Right hindlimb (tissue), 1 donor: ENCODE measurements around the gene BABAM1.

Experiments
- DNase-seq: peaks from one replicate; pipeline ENCODE4 v3.0.0-alpha.2; 2018

Gene BABAM1

DNA sequence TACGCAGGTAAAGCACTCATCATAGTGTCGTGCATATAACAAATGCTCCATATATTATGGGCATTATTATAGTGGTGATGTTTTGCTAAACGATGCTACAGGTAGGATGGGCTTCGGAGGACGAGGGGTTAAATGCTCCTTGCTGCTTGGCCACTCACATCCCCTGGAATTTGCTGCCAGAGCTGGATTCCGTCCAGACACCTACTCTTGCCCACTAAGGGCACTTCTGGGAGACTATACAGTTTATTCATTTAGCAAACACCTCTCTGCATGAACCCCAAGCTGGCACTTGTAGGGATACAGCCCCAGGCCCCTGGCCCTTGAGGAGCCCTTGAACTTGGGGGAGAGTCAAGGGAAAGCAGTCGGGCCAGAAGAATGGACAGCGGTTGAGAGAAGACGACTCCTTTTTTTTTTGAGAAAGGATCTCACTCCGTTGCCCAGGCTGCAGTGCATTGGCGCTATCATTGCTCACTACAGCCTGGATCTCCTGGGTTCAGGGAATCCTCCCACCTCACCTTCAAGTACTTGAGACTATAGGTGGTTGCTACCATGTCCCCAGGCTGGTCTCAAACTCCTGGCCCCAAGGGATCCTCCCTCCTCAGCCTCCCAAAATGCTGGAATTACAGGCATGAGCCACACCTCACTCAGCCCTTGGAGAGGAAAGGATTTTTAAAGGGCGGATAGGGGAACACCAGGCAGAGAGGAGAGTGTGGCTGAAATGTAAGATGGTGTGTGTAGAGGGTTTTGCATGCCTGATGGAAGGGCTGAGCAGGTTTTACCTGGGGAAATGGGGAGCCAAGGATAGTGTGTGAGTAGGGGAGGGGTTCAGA lies 37.4 kb downstream of the BABAM1 start:
- DNase-seq, result no peak

DNA sequence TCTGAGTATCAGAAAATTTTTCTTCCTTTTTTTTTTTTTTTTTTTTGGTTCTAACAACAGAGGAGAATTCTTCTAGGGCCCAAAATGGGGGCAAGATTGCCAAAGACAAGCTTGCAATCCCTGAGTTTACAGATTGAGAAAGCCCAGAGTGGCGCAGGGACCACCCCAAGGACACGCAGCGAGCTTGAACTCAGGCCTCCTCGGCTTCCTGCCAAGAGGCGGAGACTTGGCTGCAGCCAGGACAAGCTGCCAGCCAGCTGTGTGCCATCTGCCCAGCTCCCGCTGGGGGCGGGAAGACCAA lies 37.9 kb downstream of the BABAM1 start:
- no peak for DNase-seq

DNA sequence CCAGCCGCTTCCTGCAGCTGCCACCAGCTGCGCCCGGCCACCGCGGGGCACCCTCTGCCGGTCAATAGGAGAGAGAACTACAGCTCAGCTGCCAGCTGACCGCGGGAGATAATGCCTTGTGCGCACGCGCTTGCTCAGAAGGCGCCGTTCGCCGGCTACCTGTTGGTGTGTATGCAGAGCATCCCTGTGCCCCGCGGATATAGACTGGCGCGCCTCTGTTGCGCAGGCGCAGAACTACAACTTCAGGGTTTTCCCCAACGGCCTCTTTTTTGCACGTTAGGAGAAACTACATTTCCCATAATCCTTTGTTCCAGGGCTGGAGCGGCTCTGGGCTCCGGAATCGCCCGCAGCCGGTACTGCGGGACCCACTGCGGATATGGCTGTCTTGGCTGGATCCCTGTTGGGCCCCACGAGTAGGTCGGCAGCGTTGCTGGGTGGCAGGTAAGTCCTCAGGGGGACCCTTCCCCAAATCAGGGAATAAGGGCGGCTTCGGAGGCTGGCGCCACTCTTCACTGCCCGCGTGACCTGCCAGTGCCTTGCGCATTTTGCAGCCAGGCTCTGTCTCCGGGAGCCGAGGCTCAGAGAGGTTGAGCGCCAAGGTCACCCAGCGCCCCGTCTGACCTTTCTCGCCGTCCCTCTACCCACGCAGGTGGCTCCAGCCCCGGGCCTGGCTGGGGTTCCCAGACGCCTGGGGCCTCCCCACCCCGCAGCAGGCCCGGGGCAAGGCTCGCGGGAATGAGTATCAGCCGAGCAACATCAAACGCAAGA lies 38.5 kb downstream of the BABAM1 start, which contains the start of gene MRPL34:
MRPL34 (plus strand) TSS at position 356 of the 768 bp plus-strand sequence; CDS start at position 377, 21 bp downstream.
- DNase-seq, result peak; percentile 97

DNA sequence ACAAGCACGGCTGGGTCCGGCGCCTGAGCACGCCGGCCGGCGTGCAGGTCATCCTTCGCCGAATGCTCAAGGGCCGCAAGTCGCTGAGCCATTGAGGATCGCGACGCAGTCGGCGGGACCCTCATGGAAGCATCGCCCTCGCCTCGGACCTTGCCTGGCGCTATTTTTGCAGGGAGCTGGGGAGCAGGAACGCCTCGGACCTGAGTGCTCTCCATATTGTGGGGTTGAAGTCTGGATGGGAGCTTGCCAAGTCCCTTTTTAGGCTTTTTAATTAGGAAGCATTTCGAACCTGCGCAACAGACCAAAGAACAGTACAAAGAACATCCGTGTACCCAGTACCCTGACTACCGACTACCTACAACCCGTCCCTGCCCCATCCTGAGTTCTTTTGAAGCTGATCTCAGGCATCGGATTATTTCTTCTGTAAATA lies 39.1 kb downstream of the BABAM1 start:
- no peak for DNase-seq

DNA sequence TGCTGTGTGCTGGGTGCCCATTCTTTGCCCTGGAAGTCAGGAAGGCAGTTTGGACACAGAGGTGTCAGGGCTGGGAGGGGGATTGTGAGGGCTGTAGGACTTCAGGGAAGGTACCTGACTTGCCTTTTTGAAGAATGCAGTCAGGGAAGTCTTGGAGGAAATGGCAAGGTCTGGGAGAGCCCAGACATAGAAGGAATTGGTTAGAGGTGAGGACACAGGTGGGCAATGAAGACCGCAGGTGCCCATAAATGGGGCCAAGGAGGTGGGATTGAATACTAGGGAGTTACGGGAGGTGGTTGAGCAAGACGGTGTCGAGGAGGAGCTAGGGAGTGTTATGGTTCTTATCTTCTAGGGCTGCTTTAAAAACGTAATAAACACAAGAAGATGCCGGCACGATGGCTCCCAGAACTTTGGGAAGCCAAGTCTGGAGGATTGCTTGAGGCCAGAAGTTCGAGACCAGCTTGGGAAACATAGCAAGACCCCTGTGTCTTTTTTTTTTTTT lies 40.7 kb downstream of the BABAM1 start:
- DNase-seq, result no peak

DNA sequence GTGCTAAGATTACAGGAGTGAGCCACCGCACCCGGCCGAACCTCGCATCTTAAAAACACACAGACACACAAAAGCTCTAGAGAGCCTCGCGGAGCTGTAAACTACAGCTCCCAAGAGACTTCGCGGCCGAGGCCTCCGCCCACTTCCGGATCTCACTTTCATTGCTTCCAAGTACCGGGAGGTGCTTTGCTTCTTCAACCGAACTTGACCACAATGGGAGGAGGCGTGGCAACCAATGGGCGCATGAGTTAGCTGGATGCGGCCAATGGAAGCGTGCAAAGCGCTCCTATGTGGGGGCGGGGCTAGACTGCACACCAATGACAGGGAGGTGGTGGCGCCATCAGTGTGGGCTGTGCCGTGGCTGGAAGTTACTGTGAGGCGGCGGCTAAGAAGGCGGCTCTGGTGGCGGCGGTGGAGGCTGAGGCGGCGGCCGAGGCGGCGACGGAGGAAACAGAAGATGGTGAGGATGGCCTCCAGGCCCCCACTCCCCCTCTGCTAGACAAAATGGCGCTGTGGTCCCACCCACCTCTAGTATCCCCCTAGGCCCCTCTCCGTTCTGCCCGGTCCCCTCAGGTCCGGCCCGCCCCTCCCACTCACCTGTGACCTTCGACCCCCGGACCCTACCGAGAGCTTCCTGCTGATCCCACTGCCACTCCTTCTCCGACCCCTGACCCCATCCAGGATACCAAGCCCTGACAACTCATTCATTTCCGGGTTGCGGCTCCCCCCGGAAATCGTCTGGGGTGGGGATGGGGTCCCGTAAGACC lies 42.1 kb downstream of the BABAM1 start, which contains the start of gene DDA1:
DDA1 (plus strand) TSS at position 366 of the 767 bp plus-strand sequence; CDS start at position 458, 92 bp downstream.
- peak; percentile 100 for DNase-seq

DNA sequence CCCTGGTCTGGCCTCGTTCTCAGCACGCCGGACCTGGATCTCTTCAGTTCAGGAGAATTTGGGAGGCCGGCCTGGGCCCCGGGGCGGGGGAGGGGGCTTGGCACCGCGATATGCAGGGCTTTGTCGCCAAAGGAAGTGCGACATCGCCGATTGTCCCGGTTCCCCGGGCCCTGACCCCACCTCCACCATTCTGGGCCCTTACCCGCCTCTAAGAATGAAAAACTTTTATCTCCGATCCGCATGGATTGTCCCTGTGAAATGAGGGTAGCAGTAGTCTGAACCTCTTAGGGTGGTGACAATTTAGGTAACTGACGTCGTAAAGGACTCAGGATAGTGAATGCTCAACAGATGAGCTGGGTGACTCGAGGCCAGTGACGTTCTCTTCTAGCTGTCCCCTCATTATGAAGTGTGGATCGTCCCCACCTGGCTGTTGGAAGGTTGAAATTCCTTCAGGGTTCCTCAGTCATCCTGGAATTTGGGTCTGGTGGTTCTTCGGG lies 42.8 kb downstream of the BABAM1 start:
- no peak for DNase-seq

DNA sequence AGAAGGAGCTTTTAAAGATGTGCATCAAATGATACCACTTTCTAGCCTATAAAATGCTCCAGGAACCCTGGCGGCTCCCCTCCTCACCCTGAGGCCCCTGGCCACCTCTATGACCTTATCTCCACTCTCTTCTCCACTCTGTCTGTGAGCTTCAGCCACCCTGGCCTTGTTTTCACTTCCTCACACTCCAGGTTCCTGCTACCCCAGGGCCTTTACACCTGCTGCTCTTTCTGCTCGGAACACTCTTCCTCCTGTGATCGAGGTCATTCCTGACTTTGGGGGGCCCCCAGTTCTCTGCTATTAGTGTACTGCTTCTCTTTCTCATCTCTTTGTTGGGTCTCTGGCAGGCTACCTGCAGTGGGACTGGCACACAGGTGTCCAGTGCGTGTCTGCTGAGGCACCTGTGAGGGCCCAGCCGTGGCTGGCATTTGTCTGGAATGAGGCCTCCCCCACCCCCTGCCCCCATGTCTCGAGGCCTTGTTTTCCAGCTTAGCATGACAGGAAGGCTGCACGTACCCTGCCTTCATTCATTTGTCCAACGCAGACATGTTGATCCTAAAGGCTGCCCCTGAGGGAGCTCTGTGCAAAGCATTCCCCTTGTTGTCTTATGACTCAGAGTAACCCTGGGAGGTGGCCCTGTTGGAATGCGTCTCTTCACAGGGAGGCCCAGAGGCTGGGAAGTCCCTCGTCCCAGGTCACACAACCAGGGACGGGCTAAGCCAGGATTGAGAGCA lies 44.4 kb downstream of the BABAM1 start:
- DNase-seq, result peak; percentile 8

DNA sequence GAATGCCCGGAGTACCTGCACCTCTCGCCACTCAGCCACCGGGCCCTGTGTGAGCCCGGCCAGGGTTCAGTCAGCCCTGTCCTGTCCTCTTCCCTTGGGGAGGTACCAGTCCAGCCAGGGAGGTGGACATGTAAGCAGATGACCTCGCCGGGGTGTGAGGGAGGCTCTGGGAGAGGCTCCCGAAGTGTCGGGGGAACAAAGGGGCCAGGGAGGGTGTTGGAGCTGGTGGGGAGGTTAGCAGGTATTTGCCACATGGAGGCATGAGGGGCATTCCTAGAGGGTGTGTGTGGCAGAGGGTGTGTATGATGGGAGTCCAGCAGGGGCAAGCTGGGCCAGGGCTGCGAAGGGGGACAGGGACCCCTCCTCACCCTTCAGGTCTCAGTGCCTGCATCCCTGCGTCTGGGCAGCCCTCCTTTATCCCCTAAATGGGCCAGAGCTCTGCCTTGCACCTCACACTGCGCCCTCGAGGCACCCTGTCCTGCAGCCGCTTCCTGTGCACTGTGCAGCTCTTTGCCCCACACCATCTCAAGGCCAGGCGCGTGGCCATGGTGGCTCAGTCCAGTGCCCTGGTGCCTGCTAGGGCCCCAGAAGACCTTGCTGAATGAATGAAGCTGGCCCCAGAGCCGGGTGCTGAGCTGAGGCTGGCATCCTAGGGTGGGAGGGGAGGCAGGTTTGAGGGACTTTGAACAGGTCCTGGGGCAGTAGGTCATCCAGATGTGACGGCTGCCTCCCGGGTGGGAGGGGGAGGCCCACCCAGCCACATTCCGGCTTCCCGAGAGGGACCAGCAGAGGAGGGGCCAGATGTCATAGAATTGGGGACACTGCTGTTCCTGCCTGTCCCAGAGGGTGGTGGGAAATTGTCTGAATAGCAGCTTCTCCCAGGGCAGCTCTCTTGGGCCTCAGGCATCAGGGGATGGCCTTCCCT lies 45.2 kb downstream of the BABAM1 start:
- no peak for DNase-seq

DNA sequence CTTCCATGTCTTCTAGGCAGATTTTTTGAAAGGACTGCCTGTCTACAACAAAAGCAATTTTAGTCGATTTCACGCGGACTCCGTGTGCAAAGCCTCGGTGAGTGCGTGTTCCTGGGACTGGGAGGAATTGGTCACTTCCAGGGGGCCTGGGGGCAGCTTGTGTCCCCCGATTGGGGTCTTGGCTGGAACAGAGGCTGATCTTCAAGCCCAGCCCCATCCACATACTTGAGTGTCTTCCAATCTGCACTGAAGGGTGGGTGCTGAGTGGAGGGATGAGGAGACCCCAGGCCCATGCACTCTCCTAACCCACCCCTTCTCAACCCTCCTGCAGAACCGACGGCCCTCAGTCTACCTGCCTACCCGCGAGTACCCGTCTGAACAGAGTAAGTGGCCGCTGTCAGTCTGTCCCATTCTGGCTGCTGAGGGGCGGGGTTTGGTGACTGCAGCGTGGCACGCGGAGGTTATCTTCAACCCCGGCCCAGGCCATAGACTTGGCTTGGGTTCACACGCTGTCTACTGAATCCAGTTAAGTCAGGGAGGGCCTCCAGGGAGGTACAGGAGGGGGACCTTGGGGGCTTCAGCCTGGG lies 46.9 kb downstream of the BABAM1 start:
- no peak for DNase-seq

DNA sequence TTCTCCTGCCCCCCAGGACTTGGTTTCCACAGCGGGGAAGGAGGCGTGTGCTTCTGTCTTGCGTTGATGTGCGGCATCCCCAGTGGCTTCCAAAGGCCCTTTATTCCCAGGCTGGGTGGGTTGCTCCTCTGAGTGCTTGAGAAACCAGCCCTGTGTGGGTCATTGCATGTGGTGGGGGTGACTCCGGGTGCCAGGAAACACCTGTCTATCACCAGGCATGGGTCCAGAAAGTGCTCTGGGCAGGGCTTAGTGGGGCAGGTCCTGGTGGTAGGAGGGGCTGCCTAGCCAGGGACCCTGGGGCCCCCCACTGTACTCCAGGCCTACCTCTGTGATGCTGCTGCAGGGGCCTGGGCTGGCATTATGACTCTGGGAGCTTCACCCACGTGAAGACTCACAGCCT lies 51.7 kb downstream of the BABAM1 start:
- DNase-seq, result no peak

DNA sequence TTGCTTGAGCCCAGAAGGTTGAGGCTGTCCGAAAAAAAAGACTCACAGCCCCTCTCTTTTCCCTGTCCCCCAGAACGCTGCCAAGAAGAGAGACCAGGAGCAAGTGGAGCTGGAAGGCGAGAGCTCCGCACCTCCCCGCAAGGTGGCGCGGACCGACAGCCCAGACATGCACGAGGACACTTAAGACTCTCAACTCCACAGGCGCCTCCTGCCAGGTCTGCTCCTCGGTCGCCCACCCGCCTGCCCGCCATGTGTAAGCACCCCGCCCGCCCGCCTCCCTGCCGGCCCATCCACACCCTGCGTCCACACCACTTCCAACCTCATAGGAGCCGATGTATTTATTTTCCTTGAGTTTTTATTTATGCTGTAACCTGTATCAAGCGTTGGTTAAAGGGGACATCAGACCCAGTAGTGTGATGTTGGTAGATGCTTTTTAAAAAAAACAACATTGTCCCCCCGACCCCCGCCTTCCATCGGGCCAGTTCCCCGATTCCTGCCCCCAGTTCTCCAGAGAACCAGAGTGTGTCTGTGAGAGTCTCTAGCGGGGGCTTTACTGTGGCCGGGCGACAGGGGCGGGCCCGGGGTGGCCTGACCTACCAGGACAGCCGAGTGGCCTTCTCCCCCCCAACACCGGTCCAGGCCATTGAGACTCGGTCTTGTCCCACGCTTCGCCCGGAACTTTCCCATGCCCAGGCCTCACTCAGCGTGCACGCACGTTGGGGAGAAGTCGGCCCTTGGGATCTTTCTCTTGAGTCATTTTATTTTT lies 52.4 kb downstream of the BABAM1 start:
- no peak for DNase-seq

DNA sequence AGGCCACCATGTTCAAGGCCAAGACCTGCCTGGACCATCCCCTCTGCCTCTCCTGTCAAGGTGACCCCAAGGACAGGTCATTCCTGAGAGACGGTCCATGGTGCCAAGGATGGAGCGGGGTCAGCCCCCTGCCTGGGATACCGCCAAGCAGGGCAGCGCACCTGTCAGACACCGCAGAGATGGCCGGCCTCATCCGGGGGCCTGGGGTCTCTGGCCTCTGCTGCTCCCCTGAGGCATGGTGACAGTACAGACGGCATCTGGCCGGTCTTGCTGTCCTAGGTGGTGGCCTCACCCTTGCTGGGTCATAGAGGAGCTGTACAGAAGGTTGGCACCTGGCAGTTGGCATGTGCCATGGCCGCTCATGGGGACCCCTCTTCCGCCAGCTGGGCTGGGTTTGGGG lies 53.2 kb downstream of the BABAM1 start:
- no peak for DNase-seq

DNA sequence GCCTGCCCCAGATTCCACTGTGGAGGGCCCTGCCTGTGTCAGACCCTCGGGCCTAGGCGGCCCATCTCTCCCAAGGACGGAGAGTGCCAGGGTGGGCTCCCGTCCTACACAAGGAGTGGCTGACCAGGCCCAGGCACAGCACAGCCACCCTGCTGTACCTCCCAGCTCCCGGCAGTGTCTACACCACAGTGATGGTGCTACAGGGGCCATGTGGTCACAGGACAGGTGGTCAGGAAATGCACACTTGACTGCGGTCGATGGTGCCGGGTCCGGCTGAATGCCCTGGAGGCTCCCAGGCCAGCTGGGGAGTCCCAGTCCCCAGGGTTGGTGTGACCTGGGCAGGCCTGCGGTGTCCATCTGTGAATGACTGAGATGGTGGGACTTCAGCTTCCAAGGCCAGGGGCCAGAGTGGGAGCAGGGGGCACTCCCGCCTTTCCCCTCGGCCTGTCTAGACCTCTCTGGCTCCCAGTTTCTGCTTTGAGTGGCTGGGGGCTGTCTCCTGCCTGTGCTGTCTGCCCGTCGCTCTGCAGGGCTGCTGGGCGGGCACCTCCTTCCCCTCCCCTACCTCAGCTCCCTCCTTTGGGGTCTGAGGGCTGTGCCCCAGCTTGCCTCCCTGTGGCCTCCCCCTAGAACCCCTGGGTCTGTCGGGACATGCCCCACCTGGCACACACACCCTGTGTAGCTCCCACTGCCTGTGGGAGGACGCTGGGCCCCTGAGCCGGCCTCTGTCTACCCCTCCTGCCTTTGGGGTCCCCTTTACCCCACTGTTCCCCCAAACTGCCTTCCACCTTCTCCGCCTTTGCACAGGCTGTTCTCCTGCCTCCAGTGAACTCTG lies 54.6 kb downstream of the BABAM1 start:
- DNase-seq, result no peak

DNA sequence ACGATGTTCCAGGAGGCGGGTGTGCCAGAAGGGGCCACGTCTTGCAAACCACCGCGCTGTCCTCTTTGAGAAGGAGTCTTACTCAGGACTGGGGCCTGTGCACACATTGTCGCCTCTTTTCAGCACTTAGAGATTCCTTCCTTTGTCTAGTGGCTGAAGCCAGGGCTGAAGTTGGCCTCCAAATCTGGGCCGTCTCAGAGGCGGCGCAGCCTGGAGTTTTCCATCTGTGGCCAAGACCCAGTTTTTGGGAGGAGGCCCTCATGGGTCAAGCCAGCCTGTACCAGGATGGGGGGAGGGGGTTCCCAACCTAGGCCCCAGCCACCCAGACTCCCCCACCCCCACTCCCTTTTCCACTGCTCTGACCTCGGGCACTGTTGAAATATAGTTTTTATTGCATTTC lies 55.6 kb downstream of the BABAM1 start:
- no peak for DNase-seq

DNA sequence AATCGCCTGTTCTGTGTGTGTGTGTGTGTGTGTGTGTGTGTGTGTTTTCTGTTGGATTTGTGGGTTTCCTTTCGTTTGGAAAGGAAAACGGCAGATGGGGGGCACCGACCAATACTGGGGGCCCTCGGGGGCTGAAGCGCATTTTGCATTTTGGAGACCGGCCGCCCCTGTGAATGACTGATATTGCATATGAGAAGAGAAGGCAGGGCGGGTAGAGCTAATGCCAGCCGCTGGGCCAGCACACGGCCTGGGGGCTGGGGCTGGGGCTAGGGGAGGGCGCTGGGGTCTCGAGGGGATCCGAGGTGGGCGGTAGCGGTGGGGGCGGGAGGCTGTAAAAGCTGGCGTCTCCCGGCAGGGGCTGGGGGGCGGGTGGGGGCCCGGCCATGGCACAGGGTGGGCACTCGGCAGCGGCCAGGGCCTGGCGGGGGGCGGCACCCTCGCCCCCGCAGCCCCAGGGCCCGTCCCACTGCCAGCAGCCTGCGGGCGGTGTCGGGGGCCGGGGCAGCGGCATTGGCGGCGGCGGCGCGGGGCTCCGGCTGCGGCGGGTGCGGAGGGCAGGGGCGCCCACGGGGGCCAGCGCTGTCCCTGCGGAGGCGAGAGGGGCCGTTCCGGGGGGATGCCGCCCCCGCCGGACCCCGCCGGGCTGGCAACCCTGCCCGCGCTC lies 56.2 kb downstream of the BABAM1 start:
- DNase-seq, result no peak

DNA sequence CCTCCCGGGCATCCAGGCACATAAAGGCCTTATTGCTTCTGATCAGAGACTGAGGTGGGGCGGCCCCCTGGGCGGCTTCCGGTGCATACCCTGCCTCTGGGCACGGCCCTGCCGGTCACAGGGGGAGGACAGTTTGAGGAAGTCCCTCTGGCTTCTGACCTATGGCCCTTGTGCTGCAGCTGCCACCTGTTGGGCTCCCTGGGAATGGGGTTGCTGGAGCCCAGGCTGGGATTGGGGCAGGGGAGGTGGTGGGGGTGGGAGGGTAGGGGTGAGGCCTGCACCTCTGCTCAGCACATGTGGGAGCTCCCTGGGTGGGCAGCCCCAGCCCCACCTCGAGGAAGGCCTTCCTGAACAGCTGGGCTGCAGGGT lies 56.7 kb downstream of the BABAM1 start:
- no peak for DNase-seq

DNA sequence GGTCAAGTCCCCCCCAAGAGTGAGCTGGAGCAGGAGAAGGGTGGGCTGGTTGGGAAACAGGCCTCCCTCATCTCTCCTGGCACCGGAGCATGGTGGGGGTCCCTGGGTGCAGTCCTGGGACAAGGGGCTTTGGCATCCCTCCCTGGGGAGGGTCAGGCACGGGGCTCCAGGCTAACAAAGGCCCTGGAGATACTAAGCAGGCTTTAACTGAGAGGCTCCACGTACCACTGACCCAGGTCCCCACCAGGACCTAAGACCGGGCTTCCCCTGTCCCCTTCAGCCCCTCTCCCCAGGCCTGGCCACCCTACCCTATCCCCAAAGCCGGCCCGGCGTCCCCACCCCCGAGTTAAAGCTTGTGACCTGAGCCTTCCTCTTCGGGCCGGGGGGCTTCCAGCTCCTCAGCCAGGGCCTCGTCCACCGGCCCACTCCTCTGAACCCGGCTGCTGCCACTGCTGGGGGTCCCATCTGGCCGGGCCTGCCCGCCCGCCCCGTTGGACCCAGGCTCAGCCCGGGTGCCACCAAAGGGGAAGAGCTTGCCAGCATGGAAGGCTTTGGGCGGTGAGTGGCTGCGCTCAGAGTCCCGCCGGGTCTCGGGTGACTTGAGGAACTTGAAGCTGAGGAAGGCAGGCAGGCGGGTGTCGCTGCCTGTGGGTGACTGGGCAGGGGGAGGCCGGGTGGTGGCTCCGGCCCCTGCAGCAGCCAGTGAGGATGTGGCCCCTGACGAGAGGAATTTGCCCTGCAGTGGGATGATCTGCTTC lies 57.3 kb downstream of the BABAM1 start:
- no peak for DNase-seq
